Measurements from ENCODE around the gene TRMT13. TPM values are rescaled to one million over a fixed set of nuclear protein-coding genes. Genes with fewer than 3 reads are reported as not detected.

Gene TRMT13
- total RNA-seq, 1 experiment from 2014 or later: 12.7 TPM

GRCh38 chr1:100115524-100115923, 17.4 kb upstream of the TRMT13 start:
- CTCF ChIA-PET: no interaction called here
- POLR2A ChIA-PET: no interaction called here
- no peak overlapping the region for H3K4me3 Mint-ChIP-seq
- no peak overlapping the region for H3K27ac Mint-ChIP-seq
- DNase-seq (ENCODE audit: low spot score) (no peak), ATAC-seq (no peak)
- peaks cover 37% of the 10 kb centered on the region for H3K36me3 Mint-ChIP-seq
- no peak for TF ChIP-seq PRRX2 (CRISPR knock-in tag; IDR thresholded peaks at IDR 0.05)
- TF ChIP-seq ATF2 (CRISPR knock-in tag; IDR thresholded peaks at IDR 0.05; ENCODE audit: borderline replicate concordance, low read depth): no peak
- TF ChIP-seq FOXP4 (CRISPR knock-in tag; IDR thresholded peaks at IDR 0.05): no peak
- no peak for TF ChIP-seq TCF7 (CRISPR knock-in tag; IDR thresholded peaks at IDR 0.05; ENCODE audit: low read depth)
- peaks cover 9% of the 10 kb centered on the region; the same call in 1 of the 2 replicates for H3K9me3 Mint-ChIP-seq
- no peaks in the 10 kb centered on the region for H3K4me1 Mint-ChIP-seq
- no peaks in the 10 kb centered on the region for H3K27me3 Mint-ChIP-seq (ENCODE audit: low read depth)

- ChIA-PET POLR2A (no interaction called here), CTCF (no interaction called here)
- Mint-ChIP-seq H3K4me3 (no peak overlapping the region), H3K27ac (no peak overlapping the region), H3K4me1 (no peaks in the 10 kb centered on the region), H3K9me3 (no peaks in the 10 kb centered on the region), H3K36me3 (peaks cover 21% of the 10 kb centered on the region), H3K27me3 (ENCODE audit: low read depth) (no peaks in the 10 kb centered on the region)
- TF ChIP-seq NFATC4 (CRISPR knock-in tag; IDR thresholded peaks at IDR 0.05) (no peak), MAX (CRISPR knock-in tag; IDR thresholded peaks at IDR 0.05) (no peak), MYBL2 (CRISPR knock-in tag; IDR thresholded peaks at IDR 0.05) (no peak), NR2C2 (CRISPR knock-in tag; IDR thresholded peaks at IDR 0.05) (no peak), ZNF416 (CRISPR knock-in tag; IDR thresholded peaks at IDR 0.05) (no peak), ZBTB43 (CRISPR knock-in tag; IDR thresholded peaks at IDR 0.05) (no peak), TEAD1 (CRISPR knock-in tag; IDR thresholded peaks at IDR 0.05) (no peak), GABPB1 (CRISPR knock-in tag; IDR thresholded peaks at IDR 0.05) (no peak), HMGXB4 (CRISPR knock-in tag; IDR thresholded peaks at IDR 0.05) (no peak), SMAD3 (CRISPR knock-in tag; IDR thresholded peaks at IDR 0.05; ENCODE audit: borderline replicate concordance) (no peak), ZNF396 (CRISPR knock-in tag; IDR thresholded peaks at IDR 0.05; ENCODE audit: borderline replicate concordance) (no peak), ZMAT4 (CRISPR knock-in tag; IDR thresholded peaks at IDR 0.05) (no peak), ZNF219 (CRISPR knock-in tag; IDR thresholded peaks at IDR 0.05; ENCODE audit: borderline replicate concordance) (no peak), NFE2L1 (CRISPR knock-in tag; IDR thresholded peaks at IDR 0.05) (no peak), ZSCAN18 (CRISPR knock-in tag; IDR thresholded peaks at IDR 0.05) (no peak), CREB1 (CRISPR knock-in tag; IDR thresholded peaks at IDR 0.05) (no peak)
- DNase-seq (ENCODE audit: low spot score) (no peak), ATAC-seq (no peak)
Observed at GRCh38 chr1:100122177-100122576, 10.8 kb upstream of the TRMT13 start.

All from WTC11 (cell line).